GM19023 (cell line): ENCODE measurements around the gene ATP2A3.
"Not testable (repeated sequence)": the region's sequence is repeated elsewhere in the genome, so short reads cannot be mapped to it uniquely, and the experiment has no call there.

Experiments
- ATAC-seq: cut with Tn5 transposase; IDR thresholded peaks from one replicate; pipeline ENCODE4 v1.9.1; 2021; ENCODE audit warnings: mild to moderate bottlenecking, moderate library complexity; ENCODE audit not compliant: unreplicated experiment

Gene ATP2A3

DNA sequence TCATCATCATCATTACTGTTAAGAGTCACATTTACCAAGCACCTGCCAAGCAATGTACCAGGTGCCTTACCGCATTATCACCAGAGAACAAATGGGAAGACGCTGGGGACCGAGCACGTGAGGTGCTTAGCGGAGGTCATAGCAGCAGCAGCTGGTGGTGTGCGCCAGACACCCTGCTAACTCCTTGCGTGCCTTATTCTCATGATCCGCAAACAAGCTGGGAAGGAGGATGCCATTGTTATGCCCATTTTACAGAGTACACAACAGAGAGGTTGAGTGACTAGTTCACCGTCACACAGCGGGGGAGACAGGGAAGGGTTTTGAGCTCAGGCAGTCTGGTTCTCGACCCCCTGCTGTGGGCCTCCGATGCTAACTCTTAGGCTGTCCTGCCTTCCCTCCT, 7.3 kb downstream of the ATP2A3 start:
- no peak for ATAC-seq

DNA sequence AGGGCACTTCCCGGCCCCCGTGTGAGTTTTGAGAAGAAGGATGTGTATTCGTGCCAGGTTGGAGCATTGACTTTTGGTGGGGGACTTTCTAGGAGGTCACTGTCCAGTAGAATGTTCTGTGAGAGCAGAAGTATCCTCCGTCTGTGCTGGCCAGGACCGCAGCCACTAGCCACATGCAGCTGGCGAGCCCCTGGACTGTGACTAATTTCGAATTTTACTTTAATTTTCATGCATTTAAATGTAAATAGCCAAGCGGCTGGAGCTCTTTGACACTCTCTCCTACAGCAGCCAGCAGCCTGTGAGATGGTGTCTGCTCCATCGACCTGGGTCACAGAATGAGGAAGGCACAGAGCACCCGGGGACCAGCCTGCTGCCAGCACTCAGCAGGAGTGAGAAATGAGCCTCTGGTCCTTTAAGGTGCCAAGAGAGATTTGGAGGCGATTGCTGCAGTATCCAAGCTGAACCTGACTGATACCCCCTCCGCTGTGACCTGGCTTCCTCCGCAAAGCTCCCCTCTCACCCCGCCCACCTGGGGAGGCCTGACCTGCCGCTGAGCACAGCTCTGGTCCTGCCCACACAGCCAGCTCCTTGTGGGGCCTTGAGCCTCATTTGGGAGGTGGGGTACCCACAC, 7.8 kb downstream of the ATP2A3 start:
- no peak for ATAC-seq

DNA sequence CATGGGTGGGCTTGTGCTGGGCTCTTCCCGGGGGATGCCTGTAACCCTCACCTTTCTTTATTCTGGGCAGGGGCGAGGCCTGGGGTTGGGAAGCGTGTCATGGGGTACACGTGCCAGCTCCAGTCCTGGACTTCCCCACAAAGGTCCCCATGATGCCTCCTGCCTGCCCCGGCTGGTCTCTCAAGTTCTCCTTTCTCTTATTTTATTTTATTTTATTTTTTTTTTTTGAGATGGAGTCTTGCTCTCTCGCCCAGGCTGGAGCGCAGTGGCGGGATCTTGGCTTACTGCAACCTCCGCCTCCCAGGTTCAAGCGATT, 8.6 kb downstream of the ATP2A3 start:
- ATAC-seq, result no peak

DNA sequence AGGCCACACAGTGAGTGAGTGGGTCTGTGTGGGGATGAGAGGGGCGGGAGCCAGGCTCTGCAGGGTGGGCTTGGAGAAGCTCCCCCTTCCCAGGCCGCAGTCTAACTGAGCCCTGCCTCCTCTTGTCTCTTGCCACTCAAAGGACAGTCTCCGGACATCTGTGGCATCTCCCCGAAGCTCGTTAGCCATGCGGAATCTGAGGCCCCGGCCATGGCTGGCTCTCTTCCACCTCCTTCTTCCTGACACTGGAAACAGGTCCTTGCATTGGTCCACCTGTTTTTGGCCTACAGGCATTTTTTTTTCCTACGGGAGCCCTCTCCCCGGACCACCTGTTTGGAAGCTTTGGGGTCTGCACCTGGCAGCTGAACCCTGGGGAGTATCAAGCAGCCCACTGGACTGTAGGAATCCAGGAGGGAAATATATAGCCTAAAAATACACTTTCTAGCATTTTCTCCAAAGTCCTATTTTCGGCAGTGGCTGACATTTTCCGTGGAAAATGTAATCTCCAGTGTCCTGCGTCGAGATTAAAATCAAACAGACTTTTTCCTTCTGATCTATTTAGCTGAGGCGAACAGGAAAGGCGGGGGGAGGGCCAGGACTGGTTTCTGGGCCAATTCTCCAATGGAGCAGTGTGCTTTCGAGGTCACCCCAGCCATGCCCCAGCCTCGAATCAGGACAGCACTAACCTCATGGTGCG, 9.1 kb downstream of the ATP2A3 start:
- no peak for ATAC-seq

DNA sequence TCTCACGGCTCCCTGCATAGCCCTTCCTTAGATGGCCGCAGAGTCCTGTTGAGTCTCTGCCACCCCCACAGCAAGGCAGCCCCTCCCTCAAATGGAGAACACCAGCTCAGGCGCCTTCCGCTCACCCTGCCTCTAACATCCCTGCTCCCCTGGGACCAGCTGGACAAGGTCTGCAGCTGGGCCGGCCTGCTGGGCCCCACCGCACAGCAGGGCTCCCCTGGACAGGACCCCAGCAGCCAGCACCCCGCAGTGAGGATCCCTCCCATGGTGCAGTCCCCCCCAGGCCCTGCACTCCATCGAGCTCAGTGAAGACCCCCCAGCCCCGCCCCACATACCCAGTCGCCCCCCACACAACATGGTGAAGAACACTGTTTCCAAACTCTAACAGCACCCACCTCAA, 10.2 kb downstream of the ATP2A3 start:
- ATAC-seq, result no peak

DNA sequence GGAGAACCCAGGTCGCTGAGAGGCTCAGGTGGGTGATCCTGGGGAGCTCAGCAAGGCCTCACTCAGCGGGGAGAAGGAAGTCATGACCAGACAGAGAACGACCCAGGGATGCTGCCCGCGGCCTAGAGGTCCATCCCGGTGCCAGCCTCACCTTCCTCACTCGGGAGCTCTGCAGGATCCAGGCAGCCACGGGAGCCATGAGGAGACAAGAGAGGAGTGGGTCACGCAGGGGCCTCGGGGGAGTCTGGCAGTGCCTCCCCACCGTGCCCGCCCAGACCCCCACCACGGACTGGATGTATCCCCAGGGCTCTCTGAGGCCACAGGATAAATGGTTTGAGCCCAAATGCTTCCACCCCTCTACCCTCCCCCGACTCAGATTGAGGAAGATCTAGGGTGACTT, 10.7 kb downstream of the ATP2A3 start:
- no peak for ATAC-seq

DNA sequence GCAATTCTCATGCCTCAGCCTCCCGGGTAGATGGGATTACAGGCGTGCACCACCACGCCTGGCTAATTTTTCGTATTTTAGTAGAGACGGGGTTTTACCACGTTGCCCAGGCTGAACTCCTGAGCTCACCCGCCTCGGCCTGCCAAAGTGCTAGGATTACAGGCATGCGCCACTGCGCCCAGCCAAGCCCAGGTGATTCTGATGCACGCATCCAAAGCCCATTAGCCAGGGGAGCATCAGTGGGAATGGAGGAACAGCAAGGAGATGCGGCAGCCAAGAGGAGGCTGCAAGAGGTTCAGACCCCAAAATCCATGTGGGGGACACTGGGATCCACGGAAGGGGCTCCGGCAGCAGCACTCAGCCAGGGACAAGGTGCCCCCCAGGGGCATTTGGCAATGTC, 12.1 kb downstream of the ATP2A3 start:
- no peak for ATAC-seq

DNA sequence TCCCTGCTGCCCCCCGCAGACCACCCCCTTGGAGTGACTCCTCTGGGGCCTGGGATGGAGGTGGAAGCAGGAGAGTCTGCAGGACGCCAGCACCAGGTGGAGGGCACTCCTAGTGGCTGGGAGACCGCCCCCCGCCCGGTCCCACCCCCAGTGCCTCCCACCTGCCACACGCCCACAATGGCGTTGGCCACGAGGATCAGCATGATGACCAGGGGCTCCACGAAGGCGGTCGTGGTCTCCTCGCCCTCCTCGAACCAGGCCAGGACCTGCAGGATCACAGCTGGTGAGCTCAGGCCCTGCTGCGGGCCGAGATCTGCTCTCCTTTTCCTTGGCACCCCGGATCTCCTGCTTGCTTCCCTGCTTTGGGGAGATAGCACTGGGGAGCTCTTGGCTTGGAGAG, 12.8 kb downstream of the ATP2A3 start:
- ATAC-seq, result no peak

DNA sequence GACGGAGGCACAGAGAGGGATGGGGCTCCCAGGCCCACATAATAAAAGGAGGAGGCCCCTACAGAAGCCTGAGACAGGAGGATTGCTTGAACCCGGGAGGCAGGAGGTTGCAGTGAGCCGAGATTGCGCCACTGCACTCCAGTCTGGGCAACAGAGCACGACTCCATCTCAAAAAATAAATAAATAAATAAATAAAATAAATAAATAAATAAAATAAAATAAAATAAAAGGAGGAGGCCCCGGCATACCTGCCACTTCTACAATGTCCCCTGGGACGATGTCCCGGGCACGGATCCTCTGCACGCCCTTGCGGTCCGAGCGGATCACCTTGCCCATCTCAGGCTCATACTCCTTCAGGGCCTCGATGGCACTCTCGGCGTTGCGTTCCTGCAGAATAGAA, 13.2 kb downstream of the ATP2A3 start:
- no peak for ATAC-seq

DNA sequence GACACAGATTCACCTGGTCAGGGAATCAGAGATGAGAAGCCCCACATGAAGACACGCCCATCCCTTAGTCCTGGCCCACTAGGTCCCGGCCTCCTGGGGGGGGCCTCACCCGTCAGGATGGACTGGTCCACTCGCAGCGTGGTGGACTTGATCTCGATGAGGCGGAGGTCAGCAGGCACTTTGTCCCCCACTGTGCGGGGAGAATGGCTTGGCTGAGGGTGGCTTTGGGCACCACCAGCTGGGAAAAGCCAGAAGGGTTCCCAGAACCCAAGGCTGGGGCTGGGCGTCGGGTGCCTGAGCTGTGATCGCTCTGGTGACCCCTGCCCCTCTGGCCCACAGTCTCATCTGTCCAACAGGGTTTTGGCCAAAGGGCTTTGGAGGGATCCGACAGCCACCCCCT, 13.7 kb downstream of the ATP2A3 start:
- ATAC-seq, result no peak

DNA sequence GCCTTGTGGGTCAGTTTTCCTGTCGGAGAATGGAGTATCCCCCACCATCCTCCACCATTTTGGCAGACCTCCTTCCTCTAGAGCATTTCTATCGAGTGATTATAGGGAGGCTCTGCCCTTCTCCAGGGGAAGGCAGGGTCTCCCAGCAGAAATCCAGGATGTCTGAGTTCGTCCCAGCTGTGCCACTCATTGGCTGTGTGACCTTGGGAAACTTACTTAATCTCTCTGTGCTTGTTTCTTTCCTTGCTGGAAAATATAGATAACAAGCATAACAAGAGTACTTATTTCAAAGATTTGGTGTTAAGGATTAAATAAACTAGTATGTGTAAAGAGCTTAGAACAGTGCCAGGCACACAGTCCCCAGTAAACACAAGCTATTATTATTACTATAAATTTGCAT, 14.8 kb downstream of the ATP2A3 start:
- ATAC-seq, result no peak

DNA sequence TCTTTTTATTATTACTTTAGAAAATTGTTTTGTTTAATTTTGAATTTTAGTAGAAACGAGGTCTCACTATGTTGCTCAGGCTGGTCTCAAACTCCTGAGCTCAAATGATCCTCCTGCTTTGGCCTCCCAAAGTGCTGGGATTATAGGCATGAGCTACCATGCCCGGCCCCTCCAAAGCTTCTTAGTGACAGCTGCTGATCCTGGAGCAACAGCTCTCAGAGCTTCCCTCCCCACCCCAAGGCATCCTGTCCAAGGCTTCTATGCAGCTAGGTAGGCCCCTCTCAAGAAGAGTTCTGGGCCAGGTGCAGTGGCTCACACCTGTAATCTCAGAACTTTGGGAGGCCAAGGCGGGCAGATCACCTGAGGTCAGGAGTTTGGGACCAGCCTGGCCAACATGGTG, 15.7 kb downstream of the ATP2A3 start:
- not testable (repeated sequence) for ATAC-seq

DNA sequence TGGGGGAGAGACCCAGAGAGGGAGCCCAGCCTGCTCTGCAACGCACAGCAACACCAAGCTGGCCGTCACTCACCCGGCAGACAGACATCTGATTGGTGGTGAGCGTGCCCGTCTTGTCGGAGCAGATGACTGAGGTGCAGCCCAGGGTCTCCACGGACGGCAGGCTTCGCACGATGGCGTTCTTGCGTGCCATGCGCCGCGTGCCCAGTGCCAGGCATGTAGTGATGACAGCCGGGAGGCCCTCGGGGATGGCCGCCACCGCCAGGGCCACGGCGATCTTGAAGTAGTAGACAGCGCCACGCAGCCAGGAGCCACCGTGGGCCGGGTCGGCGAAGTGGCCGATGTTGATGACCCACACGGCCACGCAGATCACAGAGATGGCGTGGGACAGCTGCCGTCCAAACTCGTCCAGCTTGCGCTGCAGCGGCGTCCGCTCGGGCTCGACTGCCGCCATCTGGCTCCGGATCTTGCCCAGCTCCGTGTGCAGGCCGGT, 16.9 kb downstream of the ATP2A3 start:
- no peak for ATAC-seq

DNA sequence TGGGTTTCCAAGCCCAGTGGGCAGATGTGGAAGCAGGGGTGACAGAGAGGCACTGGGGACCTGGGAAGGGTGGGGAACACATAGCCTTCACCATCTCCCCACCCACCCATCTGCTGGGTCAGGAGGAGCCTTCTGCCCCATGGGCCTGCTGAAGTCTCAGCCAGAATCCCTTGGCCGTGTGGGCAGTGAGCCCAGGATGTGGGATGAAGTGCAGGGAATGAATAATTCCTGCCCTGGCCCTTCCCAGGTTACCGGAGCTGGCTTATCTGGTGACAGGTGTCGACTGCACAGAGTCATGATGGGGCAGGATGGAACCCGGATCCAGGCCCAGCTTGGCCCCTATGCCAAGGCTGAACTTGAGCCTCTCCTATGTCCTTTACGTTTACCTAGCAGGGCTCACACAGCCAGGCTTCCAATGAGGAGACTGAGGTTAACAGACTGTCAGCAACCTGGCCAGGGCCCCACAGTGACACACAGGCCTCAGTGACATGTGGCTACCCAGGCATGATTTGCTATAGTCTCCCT, 17.5 kb downstream of the ATP2A3 start:
- ATAC-seq, result no peak

DNA sequence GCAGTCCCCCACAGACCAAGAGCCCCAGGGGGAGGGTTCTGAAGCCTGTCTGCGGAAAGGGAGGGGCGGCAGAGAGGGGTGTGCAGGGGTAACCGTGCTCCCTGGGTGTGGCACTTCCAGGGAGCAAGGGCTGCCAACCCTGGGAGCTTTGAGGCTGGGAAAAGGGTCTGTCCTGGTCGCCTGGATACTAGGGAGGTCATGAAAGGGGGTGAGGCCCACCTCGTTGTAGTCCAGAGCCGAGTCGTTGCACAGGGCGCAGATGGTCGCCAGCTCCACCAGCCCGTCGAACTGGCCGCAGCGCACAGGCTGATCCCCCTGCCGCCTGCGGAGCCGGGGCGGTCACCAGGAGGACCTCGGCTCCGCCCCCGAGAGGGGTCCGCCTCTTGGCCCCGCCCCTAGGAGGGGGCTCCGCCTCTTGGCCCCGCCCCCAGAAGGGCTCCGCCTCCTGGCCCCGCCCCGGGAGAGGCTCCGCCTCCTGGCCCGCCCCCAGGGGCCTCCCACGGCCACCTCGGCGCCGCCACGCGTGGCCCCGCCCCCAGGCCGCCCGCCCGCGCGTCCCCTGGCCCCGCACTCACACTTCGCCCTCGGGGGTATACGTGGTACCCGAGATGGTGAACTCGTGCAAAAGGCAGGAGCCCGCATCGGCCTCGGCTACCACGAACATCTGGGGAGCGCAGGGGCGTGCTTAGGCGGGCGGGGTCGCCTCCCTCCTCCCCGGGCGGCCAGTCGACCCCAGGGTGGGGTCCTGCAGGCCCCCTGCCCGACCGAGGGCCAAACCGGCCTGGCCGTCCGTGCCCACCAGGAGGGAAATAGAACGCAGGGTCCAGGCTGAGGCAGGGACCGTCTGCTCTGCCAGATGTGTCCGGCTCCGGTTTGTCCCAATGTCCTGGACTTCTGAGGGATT, 19.5 kb downstream of the ATP2A3 start:
- no peak for ATAC-seq

DNA sequence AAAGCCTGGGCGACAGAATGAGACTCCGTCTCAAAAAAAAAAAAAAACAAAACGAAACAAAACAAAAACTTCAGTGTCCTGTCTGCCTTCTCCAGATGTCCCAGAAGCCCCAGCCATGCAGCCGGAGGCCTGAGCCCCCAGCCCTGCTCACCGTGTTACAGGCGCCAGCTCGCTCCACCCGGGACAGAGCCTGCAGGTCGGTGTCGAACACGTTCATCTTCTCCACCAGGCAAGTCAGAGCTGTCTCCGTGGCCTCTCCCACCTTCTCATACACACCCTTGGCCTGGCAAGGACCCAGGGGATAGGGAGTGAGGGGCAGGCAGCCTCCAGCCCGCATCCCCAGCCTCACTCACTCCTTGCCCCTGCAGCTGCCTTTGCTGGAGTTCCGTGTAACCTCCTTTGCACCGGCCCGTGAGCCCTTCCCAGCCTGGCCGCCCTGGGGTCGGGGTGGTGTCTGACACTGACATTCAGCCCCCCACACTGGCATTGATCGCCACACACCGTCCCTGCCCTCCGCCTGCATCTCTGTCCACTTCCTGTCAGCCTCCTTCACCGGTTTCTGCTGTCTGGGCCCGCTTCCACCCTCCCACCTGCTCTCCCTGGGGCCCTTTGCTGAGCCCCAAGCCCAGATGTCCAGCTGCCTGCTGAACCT, 20.9 kb downstream of the ATP2A3 start:
- no peak for ATAC-seq

DNA sequence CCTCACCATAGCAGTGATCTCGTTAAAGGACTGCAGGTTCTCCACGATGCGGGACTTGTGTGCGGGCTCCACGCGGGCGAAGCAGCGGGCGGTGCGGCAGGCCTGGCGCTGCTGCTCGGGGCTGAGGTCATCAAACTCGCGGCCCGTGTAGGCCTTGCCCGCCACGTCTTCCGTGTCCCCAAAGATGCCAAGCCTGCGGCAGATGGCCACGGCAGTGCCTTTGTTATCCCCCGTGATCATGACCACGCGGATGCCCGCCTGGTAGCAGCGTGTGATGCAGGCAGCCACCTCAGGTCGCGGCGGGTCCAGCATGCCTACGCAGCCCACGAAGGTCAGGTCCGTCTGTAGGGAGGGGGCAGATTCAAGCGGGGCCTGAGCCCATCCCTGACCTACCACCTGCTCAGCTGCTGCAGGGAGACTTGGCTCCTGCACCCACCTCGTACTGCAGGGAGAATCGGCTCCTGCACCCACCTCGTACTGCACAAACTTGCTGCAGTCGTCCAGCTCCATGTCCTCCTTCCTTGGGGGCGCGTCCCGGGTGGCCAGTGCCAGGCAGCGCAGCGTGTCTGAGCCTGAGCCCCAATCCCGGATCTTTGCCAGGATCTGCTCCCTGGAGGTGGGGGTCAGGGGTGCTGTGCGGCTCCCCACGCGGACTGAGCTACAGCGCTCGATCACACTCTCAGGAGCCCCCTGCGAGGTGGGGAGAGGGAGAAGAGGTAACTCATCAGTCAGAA, 23.1 kb downstream of the ATP2A3 start:
- no peak for ATAC-seq

DNA sequence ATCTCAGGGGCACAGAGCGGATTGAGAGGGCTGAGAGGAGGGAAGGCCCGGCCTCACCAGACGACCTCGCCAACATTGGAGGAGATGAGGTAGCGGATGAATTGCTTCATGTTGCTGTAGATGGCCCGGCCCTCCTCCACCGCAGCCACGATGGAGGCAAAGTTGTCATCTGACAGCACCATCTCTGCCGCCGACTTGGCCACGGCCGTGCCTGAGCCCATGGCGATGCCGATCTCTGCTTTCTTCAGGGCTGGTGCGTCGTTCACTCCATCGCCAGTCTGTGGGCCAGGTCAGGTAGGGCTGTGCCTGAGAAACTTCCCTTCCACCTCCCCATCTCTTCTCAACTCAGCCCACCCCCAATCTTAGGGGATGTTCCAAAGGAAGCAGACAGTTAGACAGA, 26.9 kb downstream of the ATP2A3 start:
- ATAC-seq, result no peak

DNA sequence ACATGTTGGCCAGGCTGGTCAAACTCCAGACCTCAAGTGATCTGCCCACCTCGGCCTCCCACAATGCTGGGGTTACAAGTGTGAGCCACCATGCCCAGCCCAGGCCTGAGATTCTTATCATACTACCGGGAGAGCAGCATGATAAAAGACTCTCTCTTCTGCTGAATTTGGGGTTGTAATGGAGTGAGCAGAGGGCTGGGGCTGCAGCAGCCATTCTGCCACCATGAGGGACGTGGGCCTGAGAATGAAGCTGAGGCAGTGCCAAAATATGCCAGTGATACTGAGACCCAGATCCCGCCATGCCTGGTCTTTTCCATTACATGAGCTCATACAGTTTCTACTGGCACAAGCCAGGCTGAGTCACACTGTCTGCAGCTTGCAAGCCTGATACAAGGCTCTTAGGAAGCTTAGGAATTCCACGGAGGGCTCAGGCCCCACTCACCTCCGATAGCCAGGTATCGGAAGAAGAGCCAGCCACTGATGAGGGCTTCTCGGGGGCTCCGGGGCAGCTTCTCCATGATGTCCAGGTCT, 28.3 kb downstream of the ATP2A3 start:
- no peak for ATAC-seq

DNA sequence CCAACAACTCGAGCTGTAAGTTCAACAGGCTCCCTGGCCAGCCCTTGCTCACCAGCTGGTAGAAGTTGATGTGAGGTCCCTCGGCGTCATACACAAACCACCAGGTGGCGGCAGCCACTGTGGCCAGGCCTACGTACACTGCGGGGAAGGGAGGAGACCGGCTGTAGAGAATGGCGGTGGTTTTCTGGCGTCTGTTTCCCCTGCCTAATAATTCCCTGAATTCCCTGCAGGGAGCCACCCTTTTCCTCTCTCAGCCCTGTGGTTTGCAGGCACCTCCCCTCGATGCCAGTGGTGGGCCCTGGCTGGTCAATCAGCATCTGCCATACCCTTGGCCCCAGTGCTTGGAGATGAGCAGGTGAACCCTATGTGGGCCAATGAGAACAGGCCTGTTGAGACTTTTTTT, 29.1 kb downstream of the ATP2A3 start:
- no peak for ATAC-seq
